Dedifferentiated amniotic fluid mesenchymal stem cell (primary cell): ENCODE data around the gene LHCGR.

Experiments used
- DNase-seq: peaks from one replicate; pipeline ENCODE4 v3.0.0-alpha.2; 2016; ENCODE audit errors: extremely low spot score

LHCGR gene

DNA sequence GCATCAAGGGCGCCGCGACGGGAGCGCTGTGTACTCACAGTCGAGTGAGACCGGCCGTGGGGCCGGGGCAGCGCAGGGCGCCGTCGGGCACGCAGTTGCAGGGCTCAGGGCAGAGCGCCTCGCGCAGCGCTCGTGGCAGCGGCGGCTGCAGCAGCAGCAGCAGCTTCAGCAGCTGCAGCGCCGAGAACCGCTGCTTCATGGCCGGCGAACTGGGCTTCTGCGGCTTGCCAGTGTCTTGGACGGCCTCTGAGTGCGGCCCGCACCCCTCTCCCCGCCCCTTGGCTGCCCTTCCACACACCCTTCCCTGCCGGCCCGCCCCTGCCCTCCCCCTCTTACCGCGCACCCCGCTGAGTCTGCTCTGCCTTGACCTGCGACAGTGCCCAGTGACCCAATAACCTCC, at the start of gene LHCGR:
LHCGR (minus strand) TSS at position 252 of the 400 bp plus-strand sequence; CDS start at position 199, 53 bp downstream.
- no peak for DNase-seq

DNA sequence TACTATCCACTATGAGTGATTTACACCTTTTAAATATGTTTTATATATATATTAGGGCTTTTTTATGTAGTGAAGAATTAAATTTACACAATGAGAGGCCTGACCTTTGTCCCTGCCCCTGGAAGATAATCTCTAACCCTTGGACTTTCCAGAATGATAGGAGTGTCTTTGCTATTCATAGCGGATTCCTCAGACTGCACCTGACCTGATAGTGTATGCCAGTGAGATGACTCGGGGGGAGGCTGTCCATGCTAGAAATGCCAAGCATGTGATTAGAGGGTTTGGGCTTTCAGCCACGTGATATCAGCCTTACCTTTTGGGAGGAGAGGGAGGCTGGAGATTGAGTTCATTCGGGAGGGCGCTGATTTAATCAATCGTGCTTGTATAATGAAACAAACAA, 44.1 kb upstream of the LHCGR start:
- DNase-seq, result no peak

DNA sequence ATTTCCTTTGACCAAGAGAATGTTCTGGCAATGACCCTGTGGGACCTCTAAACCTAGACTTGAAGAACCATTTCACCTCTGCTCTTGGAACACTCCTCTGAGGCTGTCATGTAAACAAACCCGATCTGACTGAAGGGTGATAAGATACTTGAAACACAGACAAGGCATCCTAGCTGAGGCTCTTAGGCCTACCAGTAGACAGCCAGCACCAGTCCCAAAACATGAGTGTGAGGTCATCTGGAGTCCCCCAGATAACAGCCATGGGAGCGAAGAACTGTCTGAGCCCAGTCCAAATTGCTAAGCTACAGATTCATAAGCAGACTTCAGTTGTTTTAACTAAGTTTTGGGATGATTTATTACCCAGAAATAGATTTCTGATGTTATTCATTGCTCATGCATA, 39.5 kb upstream of the LHCGR start:
- DNase-seq, result no peak

DNA sequence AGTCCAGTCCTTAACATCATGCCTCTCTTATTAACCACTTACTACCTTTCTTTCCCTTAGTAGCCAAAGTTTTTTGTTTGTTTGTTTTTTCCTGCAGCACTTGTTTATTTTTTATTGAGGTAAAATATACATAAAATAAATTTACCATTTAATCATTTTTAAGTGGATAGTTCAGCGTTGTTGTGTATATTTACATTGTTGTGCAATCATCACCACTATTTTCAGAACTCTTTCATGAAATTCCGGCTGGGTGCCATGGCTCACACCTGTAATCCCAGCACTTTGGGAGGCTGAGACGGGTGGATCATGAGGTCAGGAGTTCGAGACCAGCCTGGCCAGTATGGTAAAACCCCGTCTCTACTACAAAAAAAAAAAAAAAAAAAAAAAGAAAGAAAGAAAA, 38.1 kb upstream of the LHCGR start:
- no peak for DNase-seq

DNA sequence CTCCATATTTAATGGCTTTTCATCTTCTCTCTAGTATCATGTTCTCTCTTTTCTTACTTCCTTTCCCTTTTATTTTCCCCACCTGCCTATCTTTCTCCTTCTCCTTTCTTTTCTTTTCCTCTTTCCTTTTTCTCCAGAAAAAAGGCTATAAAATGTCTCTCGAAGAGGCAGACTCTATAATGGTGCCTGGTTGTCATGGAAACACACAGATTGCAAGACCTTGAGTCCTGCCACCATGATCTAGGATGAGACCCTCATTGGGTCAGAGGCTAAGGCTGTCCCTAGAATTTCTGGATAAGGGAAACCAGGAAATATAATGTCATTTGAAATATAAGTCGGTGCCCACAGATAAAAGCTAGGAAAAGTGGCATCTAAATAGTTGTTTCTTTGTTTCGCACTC, 36.5 kb upstream of the LHCGR start:
- no peak for DNase-seq

DNA sequence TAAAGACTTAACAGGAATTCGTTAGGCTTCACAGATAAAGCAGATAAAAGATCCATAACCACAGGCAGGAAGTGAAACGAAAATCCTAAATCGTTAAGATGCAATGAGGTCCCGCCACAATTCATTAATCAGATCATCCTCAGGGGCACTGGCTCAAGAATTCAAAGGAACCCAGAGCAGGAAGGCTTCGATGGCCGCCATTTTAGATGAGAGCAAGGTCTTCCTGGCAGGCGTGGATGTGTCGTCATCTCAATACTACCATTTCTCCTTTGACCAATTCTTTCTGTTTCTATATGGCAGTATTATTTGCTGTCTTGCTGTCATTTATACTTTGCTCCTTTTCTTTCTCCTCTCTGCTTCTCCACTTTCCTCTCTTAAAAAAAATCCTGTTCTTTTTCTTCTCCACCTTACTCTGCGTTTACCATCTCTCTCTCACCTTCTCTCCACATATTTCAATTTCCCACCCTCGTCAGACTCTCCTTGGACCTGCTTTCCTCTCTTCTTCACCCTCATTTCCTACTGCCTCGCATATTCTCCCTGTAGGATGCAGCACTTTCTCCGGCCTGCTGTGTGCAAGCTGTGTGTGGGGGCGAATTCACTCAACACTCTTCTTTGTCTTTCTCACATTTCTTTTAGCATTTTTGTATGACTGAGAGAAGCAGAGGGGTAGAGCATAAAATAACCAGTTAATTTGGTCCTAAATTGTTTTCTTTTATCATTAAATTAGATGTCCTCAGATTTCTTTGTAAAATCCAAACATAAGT, 35.1 kb upstream of the LHCGR start:
- no peak for DNase-seq

DNA sequence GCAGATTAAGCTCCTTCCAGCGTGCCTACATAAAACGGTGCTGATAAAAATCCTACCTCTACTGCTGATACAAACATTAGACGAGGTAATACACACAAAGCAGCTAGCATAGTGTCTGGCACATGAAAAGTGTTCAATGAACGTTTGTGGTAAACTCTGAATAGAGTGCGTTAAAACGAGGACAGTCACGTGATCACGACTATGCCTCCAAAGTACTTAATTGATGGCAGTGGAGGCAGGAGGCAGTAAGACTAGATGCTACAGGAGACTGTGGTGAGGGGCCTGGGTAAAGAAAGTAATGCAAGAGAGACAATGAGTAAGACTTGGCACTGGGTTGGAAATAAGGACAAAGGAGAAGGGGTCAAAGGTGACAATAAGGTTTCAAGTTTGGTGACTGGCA, 32.1 kb upstream of the LHCGR start:
- DNase-seq, result no peak

DNA sequence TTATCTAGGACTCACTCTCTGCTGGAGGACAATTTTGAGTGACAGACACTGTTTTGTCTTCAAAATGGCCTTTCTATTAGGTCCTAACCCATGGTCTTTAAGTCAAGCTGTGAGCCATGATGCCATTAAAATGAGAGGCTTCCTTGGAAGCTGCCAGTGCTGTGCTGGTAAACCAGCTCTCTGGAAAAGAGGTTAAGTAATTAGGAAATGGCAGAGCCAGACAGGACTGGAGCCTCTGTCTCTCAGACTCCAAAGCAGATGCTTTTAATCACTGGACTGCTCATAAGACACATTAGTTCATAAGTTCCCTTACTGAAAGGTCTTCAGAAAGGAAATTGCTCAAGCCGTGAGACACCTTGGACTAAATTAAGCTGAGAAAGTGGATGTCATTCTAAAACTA, 25.8 kb upstream of the LHCGR start:
- no peak for DNase-seq

DNA sequence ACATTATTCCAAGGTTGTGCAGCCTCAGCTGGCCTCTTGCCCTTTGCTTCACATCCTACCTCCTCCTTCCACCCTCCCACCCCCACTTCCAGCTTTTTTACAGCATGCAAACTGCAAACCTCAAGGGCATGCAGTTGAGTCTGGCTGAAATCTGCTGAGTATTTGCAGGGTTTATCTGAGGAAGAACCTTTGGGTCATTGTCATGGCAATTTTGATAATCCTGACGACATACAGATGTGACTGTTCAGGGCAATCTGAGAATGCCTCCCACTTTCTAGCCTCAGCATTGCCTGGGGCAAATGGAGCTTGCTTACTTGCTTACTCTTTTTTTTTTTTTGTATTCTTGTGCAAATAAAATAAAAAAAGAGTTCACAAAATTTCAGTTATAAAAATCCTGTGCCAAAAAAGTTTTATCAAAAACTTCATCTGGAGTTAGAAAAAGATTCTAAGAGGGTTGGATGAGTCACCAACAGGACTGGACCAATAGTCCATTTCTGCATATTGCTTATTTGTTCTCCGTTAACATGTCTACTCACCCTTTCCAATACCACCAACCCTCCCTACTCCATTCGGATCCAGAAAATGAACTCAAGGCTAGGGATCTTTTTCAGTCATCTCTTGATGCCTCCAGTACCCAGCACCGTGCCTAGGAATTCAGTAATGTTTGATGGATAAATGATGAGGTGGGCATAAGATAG, 23.6 kb upstream of the LHCGR start:
- no peak for DNase-seq

DNA sequence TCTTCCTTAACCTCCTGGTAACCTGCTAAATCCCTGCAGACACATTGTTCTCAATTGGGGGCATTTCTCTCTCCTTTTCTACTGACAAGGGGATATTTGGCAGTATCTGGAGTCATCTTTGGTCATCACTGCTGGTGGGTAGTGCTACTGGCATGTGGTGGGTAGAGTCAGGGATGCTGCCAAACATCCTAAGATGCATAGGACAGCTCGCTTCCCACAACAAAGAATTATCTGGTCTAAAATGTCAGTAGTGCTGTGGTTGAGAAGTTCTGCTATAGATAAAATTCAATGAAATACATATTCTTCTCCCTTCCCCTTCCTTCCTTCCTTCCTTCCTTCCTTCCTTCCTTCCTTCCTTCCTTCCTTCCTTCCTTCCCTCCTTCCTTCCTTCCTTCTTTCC, 18.7 kb upstream of the LHCGR start:
- no peak for DNase-seq

DNA sequence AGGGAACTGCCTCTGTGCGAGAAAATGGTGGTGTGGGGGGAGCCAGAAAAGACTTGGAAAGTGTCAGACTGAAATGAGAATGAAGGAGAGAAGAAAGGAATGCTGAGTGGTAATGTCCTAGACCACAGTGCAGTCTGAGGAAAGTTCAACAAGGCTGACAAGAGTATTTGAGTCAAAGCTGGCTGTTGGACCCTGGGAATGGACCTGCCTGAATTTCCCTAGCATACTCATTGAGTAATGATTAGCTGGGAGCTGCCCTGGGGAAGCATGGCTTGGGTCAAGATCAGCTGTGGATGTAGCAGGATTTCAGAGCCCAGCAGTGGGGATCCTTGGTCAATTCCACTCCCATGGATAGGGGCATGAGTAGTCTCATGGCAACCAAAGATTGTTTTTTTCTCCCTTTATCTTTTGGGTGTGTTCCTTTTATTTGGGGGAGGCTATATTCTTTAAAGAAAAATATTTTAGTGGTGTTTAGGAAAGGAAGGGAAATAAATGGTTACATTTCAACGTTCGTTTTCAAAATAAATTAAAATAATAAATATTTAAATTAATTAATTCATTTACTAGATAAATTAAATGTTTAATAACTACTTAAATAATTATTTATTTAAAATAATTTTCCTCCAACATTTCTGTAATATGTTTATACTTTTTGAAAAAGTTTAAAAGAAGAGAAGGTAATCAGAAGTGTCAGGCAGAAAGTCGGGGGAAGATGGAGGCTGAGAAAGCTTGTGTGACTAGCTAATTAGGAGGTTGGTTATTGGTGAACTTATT, 15.9 kb upstream of the LHCGR start:
- DNase-seq, result no peak

DNA sequence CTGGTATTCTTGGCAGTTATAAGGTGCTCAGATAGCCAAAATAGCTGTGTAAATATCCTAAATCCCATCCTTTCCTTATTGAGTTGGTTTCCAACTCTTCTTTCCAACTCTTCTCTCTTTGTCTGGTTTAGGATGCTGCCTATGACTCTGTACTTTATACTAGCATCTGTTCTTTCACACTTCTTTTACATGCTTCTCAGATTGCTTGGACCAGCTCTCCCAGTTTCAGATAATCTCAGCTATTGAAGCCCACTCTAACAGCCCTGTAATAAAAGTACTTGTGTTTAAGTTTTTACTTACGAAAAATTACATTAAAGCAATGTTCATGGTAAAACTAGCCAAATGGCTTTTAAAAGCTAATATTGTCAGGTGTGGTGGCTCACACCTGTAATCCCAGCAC, 14.7 kb upstream of the LHCGR start:
- no peak for DNase-seq

DNA sequence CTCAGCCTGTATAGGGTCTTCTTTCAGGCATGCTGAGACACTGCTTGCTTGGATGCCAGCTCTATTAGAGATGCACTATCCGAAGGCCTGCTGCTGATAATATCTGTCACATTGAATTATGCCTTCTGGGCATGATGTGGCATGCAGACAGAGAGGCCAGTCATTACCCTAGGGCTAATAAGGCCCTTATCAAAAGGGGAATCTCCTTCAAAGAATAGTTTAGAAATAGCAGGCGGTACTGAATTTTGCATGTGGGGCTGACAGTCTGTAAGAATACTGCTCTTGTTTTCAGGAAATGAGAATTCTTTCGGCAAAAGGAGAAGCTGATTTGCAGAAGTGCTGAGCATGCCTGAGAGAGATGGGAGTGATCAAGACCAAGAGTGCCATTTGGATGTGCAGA, 13.1 kb upstream of the LHCGR start:
- DNase-seq, result no peak

DNA sequence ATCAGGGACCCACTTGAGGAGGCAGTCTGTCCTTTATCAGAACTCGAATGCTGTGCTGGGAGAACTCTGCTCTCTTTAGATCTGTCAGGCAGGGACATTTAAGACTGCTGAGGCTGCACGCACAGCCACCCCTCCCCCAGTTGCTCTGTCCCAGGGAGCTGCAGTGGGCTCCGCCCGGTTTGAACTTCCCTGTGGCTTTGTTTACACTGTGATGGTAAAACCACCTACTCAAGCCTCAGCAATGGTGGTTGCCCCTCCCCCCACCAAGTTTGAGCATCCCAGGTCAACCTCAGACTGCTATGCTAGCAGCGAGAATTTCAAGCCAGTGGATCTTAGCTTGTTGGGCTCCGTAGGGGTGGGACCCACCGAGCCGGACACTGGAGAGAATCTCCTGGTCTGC, 11.8 kb upstream of the LHCGR start:
- no peak for DNase-seq

DNA sequence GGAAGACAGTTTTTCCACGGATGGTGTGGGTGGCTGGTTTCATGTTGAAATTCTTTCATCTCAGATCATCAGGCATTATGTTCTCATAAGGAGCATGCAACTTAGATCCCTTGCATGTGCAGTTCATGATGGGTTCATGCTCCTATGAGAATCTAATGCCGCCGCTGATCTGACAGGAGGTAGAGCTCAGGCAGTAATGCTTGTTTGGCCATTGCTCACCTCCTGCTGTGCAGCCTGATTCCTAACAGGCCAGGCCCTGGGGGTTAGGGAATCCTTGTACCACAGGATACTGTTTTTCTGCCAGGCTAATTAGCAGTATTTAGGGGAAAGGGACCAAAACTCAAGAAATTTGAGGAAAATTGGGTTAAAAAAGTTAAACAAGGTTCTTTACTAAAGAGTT, 5.3 kb upstream of the LHCGR start:
- DNase-seq, result no peak

DNA sequence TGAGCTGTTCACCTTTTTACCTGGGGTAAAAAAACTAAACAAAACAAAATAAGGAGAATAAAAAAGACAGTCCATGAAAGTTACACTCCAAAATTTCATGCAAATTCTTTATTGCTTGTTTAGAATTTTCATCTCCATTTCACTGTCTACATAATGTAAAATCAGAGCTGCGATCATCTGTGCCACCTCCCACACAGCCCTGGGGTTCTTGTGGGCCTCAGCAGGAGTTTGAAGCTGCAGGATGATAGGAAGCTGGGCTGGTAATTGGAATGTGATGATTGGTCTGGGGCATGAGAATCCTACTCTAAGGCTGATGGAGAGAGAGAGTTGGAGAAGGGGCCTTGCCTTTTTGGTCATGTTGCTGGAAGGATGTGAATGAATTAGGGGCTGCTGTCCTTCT, 4.2 kb upstream of the LHCGR start:
- DNase-seq, result no peak

DNA sequence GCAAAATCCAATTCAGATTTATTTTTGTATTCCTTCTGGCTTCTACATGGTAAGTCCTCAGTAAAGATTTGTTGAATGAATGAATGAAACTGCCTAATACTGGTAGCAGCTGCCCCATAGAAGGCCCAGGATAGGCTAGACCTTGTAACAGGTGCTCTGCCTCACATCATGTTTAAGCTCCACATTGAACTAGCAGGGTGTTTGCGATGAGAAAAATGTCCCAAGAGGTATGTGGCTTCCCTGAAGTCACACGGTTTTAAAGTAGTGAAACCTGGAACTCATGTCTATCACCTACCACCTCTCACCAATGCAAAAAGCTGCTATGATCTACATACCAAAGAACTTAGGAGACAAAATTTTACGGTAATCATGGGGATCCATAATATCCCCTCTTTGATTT, 765 bp upstream of the LHCGR start:
- DNase-seq, result no peak

DNA sequence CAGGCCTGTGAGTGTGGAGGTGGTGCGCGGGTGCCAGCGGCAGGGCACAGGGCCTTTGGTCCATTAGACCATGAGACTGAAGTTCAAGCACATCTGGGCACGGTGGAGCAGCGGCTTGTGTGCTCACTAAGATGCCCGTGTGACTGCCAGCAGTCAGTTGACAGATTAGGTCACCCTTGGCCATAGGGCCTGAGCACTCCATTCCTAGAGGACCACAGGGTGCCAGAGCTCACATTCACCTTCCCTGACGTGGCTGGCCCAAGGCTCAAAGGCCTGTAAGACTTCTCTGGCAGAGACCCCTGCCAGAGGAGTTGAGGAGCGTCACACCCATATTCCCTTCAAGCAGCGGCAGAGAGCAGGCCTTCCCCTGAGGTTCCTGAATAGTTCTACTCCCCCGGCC, 650 bp downstream of the LHCGR start:
- DNase-seq, result no peak

DNA sequence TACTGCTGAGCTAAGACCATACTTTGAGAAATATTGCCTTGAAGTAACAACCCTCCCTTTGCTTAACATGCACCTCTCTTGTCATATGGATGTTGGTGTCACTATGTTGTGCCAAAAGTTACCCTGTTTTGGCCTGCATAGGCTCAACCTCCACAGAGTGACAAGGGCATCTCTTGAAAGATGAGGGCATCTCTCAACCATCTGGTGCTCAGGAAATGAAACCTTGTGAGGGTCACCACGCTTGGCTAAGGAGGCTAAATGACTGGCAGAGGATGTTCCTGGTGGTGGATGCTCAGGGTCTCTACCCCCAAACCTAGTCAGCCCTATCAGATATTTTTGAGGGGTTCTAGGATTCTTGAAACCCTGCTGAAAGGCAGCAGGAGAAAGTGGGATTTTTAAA, 2.3 kb downstream of the LHCGR start:
- no peak for DNase-seq

DNA sequence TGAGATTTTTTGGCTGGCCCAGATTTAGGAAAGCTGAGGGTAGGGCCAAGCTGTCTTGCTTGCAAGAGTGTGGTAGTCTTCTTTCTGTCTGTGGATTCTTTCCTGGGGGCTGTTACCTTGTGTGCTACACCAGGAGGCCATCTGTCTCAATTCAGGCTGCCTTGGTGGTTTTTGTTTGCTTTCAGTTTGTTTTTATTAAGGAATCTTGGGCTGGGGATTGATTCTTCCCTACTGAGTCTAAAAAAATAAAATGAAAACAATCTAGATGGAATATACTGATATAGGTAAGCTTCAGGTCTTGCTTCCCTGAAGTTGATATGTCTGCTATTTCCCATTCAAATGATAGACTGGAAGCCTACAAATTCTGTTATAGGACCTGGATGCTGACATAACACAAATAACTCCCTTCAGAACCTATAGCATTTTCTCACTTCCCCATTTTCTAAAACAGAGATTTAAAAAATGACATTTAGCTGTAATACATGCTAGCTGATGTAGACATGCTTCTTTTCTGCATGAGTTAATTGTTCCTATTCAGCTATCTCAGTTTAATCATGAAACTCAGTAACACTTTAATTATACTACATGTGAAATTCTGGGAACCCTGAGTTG, 5.3 kb downstream of the LHCGR start:
- no peak for DNase-seq

DNA sequence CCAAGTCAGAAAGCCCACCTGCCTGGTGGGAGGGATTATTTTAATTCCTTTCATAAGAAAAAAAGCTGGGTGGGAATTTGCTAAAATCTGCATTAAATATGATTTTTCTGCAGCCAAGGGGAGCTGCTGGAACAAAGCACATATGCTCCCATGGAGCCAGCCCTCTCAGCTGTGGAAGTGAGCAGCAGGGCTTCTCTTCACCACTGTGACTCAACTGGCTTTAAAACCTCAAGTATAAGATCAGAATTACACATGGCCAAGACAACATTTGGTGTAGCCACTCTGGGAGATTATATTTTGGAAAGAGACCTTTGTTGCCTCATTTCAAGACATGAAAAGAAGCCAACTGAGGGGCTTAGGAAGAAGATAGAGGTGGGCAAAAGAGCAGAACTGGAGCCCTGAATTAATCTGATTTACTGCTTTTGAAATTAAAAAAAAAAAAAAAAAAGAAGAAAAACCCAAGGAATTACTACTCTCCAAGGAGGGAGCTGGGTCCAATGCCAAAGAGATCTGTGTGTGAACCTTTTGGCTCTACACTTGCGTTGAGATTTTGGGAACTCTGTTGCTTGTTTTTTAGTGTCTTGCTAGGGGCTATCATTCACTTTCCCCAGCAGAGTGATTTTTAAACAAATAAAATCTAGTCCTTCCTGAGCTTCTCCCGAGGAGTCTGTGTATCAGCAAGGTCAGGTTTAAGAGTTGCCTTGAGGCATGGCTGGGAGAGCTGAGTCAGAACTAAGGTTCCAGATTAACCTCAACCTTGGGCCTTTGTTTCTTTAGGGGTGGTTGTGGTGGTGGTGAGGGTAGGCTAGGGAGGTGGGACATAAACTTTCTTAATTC, 6.0 kb downstream of the LHCGR start:
- DNase-seq, result no peak

DNA sequence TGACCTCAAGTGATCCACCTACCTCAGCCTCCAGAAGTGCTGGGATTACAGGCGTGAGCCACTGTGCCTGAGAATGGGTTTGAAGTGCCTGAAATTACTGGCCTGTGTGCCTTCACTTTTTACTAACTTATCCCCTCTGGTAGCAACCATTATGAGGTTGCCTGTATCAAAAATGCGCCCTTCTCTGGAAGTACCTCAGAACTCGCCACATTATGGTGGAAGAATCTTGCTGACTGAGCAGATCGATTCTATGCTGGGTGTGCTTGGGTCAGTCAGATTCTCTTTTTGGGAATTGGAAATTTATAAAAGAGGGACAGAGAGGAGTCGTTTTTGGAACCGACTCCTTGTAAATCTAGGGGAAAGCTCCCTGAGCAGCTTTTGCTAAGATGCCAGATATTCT, 8.2 kb downstream of the LHCGR start:
- no peak for DNase-seq
